CD14-positive monocyte (primary cell): ENCODE measurements around the gene AKAP12. TPM values are rescaled to one million over a fixed set of nuclear protein-coding genes. Genes with fewer than 3 reads are reported as not detected.

Source experiments
- DNase-seq, 3 donors: peaks; one replicate each; pipeline ENCODE4 v3.0.0-alpha.2; 2011 to 2022
- H2AFZ ChIP-seq: 2 replicates; pipeline ENCODE4 v1.6.0; 2012; ENCODE audit warnings: mild to moderate bottlenecking, low read depth, low read length, inconsistent platforms; ENCODE audit not compliant: insufficient read depth, poor library complexity, severe bottlenecking
- H3K27ac ChIP-seq, 2 donors: 1 replicate in 1 of 2; 2 replicates in 1 of 2; pipeline ENCODE4 v1.5.1; 2012 to 2013; ENCODE audit warnings: low read length in 2 of 2, control low read depth in 1 of 2, inconsistent platforms in 1 of 2, low read depth in 1 of 2, mild to moderate bottlenecking in 1 of 2
- H3K27me3 ChIP-seq, 2 donors: one replicate each; pipeline versions ENCODE4 v1.6.0 to v1.6.1; 2011 to 2013; ENCODE audit warnings: low read length in 2 of 2; ENCODE audit not compliant: control insufficient read depth in 2 of 2, insufficient read depth in 2 of 2
- H3K36me3 ChIP-seq, 2 donors: replicated peaks in 1 of 2; 1 replicate in 1 of 2; 2 replicates in 1 of 2; pipeline versions ENCODE4 v1.5.1 to v1.6.1; 2012 to 2013; ENCODE audit warnings: low read length in 2 of 2, control low read depth in 1 of 2, inconsistent platforms in 1 of 2, mild to moderate bottlenecking in 1 of 2; ENCODE audit not compliant: insufficient read depth in 2 of 2, control insufficient read depth in 1 of 2
- H3K4me1 ChIP-seq, 2 donors: 1 replicate in 1 of 2; 2 replicates in 1 of 2; pipeline versions ENCODE4 v1.5.1 to v1.6.1; 2012 to 2013; ENCODE audit warnings: low read length in 2 of 2, control low read depth in 1 of 2, inconsistent platforms in 1 of 2, mild to moderate bottlenecking in 1 of 2, moderate library complexity in 1 of 2; ENCODE audit not compliant: insufficient read depth in 2 of 2, control insufficient read depth in 1 of 2
- H3K4me2 ChIP-seq: replicated peaks from 2 replicates; pipeline ENCODE3; 2012; ENCODE audit warnings: low read length, moderate library complexity, mild to moderate bottlenecking; ENCODE audit not compliant: poor library complexity, severe bottlenecking; ENCODE audit errors: extremely low read depth
- H3K4me3 ChIP-seq, 3 experiments: fragments of 200-600 bp in 1 of 3; sonication (generic) in 1 of 3; replicated peaks in 1 of 3; 1 replicate in 2 of 3; 2 replicates in 1 of 3; pipeline ENCODE4 v1.5.1; 2011 to 2013; ENCODE audit warnings: low read length in 3 of 3, mild to moderate bottlenecking in 3 of 3, control low read depth in 2 of 3, low read depth in 2 of 3, inconsistent platforms in 1 of 3, moderate library complexity in 1 of 3
- H3K79me2 ChIP-seq: 2 replicates; pipeline ENCODE4 v1.6.0; 2012; ENCODE audit warnings: mild to moderate bottlenecking, control low read depth, inconsistent platforms, low read length, moderate library complexity; ENCODE audit not compliant: insufficient read depth
- H3K9ac ChIP-seq: 2 replicates; pipeline ENCODE4 v1.6.0; 2017; ENCODE audit warnings: low read length, mild to moderate bottlenecking; ENCODE audit not compliant: insufficient read depth, poor library complexity, severe bottlenecking
- H3K9me3 ChIP-seq, 2 donors: replicated peaks in 1 of 2; 1 replicate in 1 of 2; 2 replicates in 1 of 2; pipeline versions ENCODE4 v1.5.1 to v1.6.1; 2012 to 2013; ENCODE audit warnings: low read length in 2 of 2, control low read depth in 1 of 2; ENCODE audit not compliant: control insufficient read depth in 1 of 2, insufficient read depth in 1 of 2
- H4K20me1 ChIP-seq: 2 replicates; pipeline ENCODE4 v1.6.0; 2012; ENCODE audit warnings: mild to moderate bottlenecking, low read length, control low read depth, moderate library complexity; ENCODE audit not compliant: insufficient read depth
- H3K27ac Mint-ChIP-seq, 7 donors: one replicate each; pipeline ENCODE4 v1.8.0; 2020; ENCODE audit warnings: mild to moderate bottlenecking in 7 of 7, mixed read lengths in 7 of 7, moderate library complexity in 6 of 7, inconsistent platforms in 2 of 7
- H3K27me3 Mint-ChIP-seq, 3 donors: one replicate each; pipeline ENCODE4 v1.8.0; 2021 to 2022; ENCODE audit warnings: low read depth in 3 of 3, mild to moderate bottlenecking in 3 of 3, mixed read lengths in 3 of 3, moderate library complexity in 3 of 3, inconsistent platforms in 1 of 3
- H3K36me3 Mint-ChIP-seq, 2 donors: one replicate each; pipeline ENCODE4 v1.8.0; 2020; ENCODE audit warnings: mixed read lengths in 2 of 2, inconsistent platforms in 1 of 2, mild to moderate bottlenecking in 1 of 2
- H3K4me1 Mint-ChIP-seq: one replicate; pipeline ENCODE4 v1.8.0; 2020; ENCODE audit warnings: mild to moderate bottlenecking, mixed read lengths
- H3K4me3 Mint-ChIP-seq, 2 donors: one replicate each; pipeline ENCODE4 v1.8.0; 2020; ENCODE audit warnings: mild to moderate bottlenecking in 2 of 2, mixed read lengths in 2 of 2, moderate library complexity in 1 of 2
- H3K9me3 Mint-ChIP-seq, 7 donors: one replicate each; pipeline ENCODE4 v1.8.0; 2020 to 2022; ENCODE audit warnings: mixed read lengths in 7 of 7, mild to moderate bottlenecking in 6 of 7, moderate library complexity in 6 of 7, inconsistent platforms in 2 of 7
- CTCF ChIP-seq: fragments of 200-600 bp; IDR thresholded peaks from one replicate; pipeline ENCODE4 v1.8.0; 2022; ENCODE audit warnings: antibody characterized with exemption, mild to moderate bottlenecking
- WGBS: methylation state at CpG from one replicate; pipeline ENCODE4 v1.1.5; 2013; ENCODE audit warnings: missing lambda C conversion rate; ENCODE audit not compliant: insufficient coverage; 5-methylcytosine and 5-hydroxymethylcytosine counted together
- intact Hi-C, 2 donors: fragments of 100-400 bp; cut with micrococcal nuclease; formaldehyde crosslinking; loops; one replicate each; pipeline versions ENCODE4 v1.15.0 to v1.15.1; 2023
- polyA plus RNA-seq, 3 donors: library from polyadenylated mRNA; depleted of rRNA in 1 of 3; unstranded in 2 of 3; stranded (reverse) in 1 of 3; fragments of 300-500 nt in 2 of 3; fragments of >200 nt in 1 of 3; fragmentation: Illumina TruSeq in 2 of 3; gene quantifications; 1 replicate in 2 of 3; 2 replicates in 1 of 3; pipeline ENCODE4 v1.2.3, GENCODE V29; 2012 to 2021

The AKAP12 gene
- polyA plus RNA-seq, 3 donors: 0.01 TPM; not detected in 2

- Histone ChIP-seq H3K27ac (no peak overlapping the region), H2AFZ (no peak overlapping the region), H3K36me3 (no peaks in the 10 kb centered on the region), H3K4me2 (no peak overlapping the region), H3K9me3 (no peaks in the 10 kb centered on the region), H4K20me1 (no peaks in the 10 kb centered on the region), H3K27me3 (peaks cover 9 to 23% of the 10 kb centered on the region in 2 donors), H3K79me2 (no peaks in the 10 kb centered on the region), H3K9ac (no peak overlapping the region), H3K4me3 (no peak overlapping the region), H3K4me1 (no peaks in the 10 kb centered on the region)
- Mint-ChIP-seq H3K36me3 (no peaks in the 10 kb centered on the region), H3K9me3 (peaks cover 0 to 4% (median 2%) of the 10 kb centered on the region in 7 donors), H3K27me3 (peaks cover 19 to 41% (median 28%) of the 10 kb centered on the region in 3 donors), H3K27ac (no peak overlapping the region), H3K4me3 (no peak overlapping the region), H3K4me1 (no peaks in the 10 kb centered on the region)
- 85% methylated on average over 4 of the region's 6 CpGs for WGBS
- no peak for DNase-seq
- intact Hi-C loops: no loop called here
- no peak for TF ChIP-seq CTCF
These were observed 7.7 kb downstream of the AKAP12 start for GRCh38 chr6:151247490-151247889.

GRCh38 chr6:151248295-151248694, 8.5 kb downstream of the AKAP12 start:
- H3K4me3 Mint-ChIP-seq: peak overlapping the region in 1 of 2 donors; percentile 13
- no peak for DNase-seq
- no peak for TF ChIP-seq CTCF

More at GRCh38 chr6:151248295-151248694, 8.5 kb downstream of the AKAP12 start:
- H3K36me3 Mint-ChIP-seq: no peaks in the 10 kb centered on the region
- Histone ChIP-seq H3K79me2 (no peaks in the 10 kb centered on the region), H3K9ac (no peak overlapping the region), H3K9me3 (no peaks in the 10 kb centered on the region), H4K20me1 (no peaks in the 10 kb centered on the region), H3K27ac (no peak overlapping the region), H2AFZ (no peak overlapping the region), H3K4me2 (no peak overlapping the region), H3K36me3 (no peaks in the 10 kb centered on the region), H3K4me3 (no peak overlapping the region), H3K4me1 (no peaks in the 10 kb centered on the region), H3K27me3 (peaks cover 3 to 14% of the 10 kb centered on the region in 2 donors)
- intact Hi-C loops: no loop called here
- peaks cover 0 to 4% (median 2%) of the 10 kb centered on the region in 7 donors for H3K9me3 Mint-ChIP-seq
- H3K27ac Mint-ChIP-seq: no peak overlapping the region
- no peaks in the 10 kb centered on the region for H3K4me1 Mint-ChIP-seq
- peaks cover 14 to 34% (median 24%) of the 10 kb centered on the region in 3 donors for H3K27me3 Mint-ChIP-seq
- 100% methylated on average over 1 of the region's 3 CpGs for WGBS
